Endodermal cell (in vitro differentiated cells): ENCODE data around the gene DPM3. TPM values are rescaled to one million over a fixed set of nuclear protein-coding genes. Genes with fewer than 3 reads are reported as not detected.
A peak's percentile ranks its signal among the peaks of the same experiment; 100 is the strongest.

Source experiments
- DNase-seq: peaks from one replicate; pipeline ENCODE4 v3.0.0-alpha.2; 2017
- H3K27ac ChIP-seq: 2 replicates; pipeline ENCODE4 v1.5.1; 2013; ENCODE audit warnings: mild to moderate bottlenecking, low read depth, low read length, moderate library complexity
- H3K27me3 ChIP-seq: 2 replicates; pipeline ENCODE4 v1.6.1; 2013; ENCODE audit warnings: mild to moderate bottlenecking, low read length, moderate library complexity; ENCODE audit not compliant: insufficient read depth, control insufficient read depth, poor library complexity, severe bottlenecking
- H3K36me3 ChIP-seq: 2 replicates; pipeline ENCODE4 v1.7.0; 2013; ENCODE audit warnings: mild to moderate bottlenecking, low read length, moderate library complexity; ENCODE audit not compliant: control insufficient read depth, insufficient read depth
- H3K4me1 ChIP-seq: one replicate; pipeline ENCODE4 v1.7.0; 2013; ENCODE audit warnings: low read length; ENCODE audit not compliant: control insufficient read depth, insufficient read depth
- H3K4me3 ChIP-seq: 2 replicates; pipeline ENCODE4 v1.5.1; 2013; ENCODE audit warnings: mild to moderate bottlenecking, low read length, moderate library complexity
- H3K9ac ChIP-seq: 2 replicates; pipeline ENCODE4 v1.6.1; 2013; ENCODE audit warnings: mild to moderate bottlenecking, low read length, moderate library complexity; ENCODE audit not compliant: poor library complexity, severe bottlenecking; ENCODE audit errors: extremely low read depth
- H3K9me3 ChIP-seq: 2 replicates; pipeline ENCODE4 v1.6.1; 2013; ENCODE audit warnings: mild to moderate bottlenecking, low read length, moderate library complexity; ENCODE audit not compliant: control insufficient read depth
- H3K27ac Mint-ChIP-seq: 2 replicates; pipeline ENCODE4 v1.8.0; 2020; ENCODE audit warnings: mixed read lengths
- H3K27me3 Mint-ChIP-seq: 2 replicates; pipeline ENCODE4 v1.8.0; 2021; ENCODE audit warnings: mild to moderate bottlenecking, mixed read lengths; ENCODE audit not compliant: insufficient read depth
- H3K36me3 Mint-ChIP-seq: 2 replicates; pipeline ENCODE4 v1.8.0; 2020; ENCODE audit warnings: low read depth, mixed read lengths
- H3K4me1 Mint-ChIP-seq: 2 replicates; pipeline ENCODE4 v1.8.0; 2020; ENCODE audit warnings: mixed read lengths
- H3K4me3 Mint-ChIP-seq: 2 replicates; pipeline ENCODE4 v1.8.0; 2020; ENCODE audit warnings: mild to moderate bottlenecking, moderate library complexity, mixed read lengths
- H3K9me3 Mint-ChIP-seq: 2 replicates; pipeline ENCODE4 v1.8.0; 2020; ENCODE audit warnings: mild to moderate bottlenecking, mixed read lengths
- WGBS, 2 experiments: methylation state at CpG; one replicate each; pipeline versions ENCODE4 v1.1.5 to v1.1.7; 2013; ENCODE audit warnings: missing lambda C conversion rate in 2 of 2, mixed read lengths in 1 of 2; ENCODE audit not compliant: insufficient coverage in 1 of 2, insufficient read length in 1 of 2; 5-methylcytosine and 5-hydroxymethylcytosine counted together
- total RNA-seq, 2 donors: library from RNA; stranded (reverse); fragmentation: NEBNext Ultra II Directional in 1 of 2; extraction: Animal tissue kit (Norgen Biotek cat#: 25700) in 1 of 2; gene quantifications; 2 replicates in 1 of 2; 3 replicates in 1 of 2; pipeline ENCODE4 v1.2.1, GENCODE V29; 2021
- TF ChIP-seq, protein P1 (sequence below): fragments of 200-600 bp; sonication (generic); conservative IDR thresholded peaks from 2 replicates; pipeline ENCODE4 v1.5.0; 2021; ENCODE audit warnings: antibody characterized with exemption, mild to moderate bottlenecking

The DPM3 gene
- total RNA-seq, 2 donors from 2014 or later: 48.8 to 73.4 TPM

GRCh38 chr1:155172732-155173477 is 32.6 kb upstream of the DPM3 start, which contains the start of gene KRTCAP2:
Gene KRTCAP2, minus strand, starts transcription at chr1:155173304. Its CDS starts 80 bp downstream, at chr1:155173224.
- Histone ChIP-seq H3K4me3 (peak within 1 kb of the TSS; percentile 94), H3K27me3 (no peaks in the 10 kb centered on the region), H3K36me3 (peaks cover 25% of the 10 kb centered on the region), H3K4me1 (no peaks in the 10 kb centered on the region), H3K27ac (peak within 1 kb of the TSS; percentile 45), H3K9me3 (no peaks in the 10 kb centered on the region), H3K9ac (peak within 1 kb of the TSS; percentile 81)
- peaks cover 15% of the 10 kb centered on the region for H3K27me3 Mint-ChIP-seq
- peak within 1 kb of the TSS; percentile 96 for H3K27ac Mint-ChIP-seq
- H3K4me3 Mint-ChIP-seq: peak within 1 kb of the TSS; percentile 97
- DNase-seq: peak; percentile 98
- H3K9me3 Mint-ChIP-seq: no peaks in the 10 kb centered on the region
- peaks cover 14% of the 10 kb centered on the region for H3K4me1 Mint-ChIP-seq
- peaks cover 16% of the 10 kb centered on the region for H3K36me3 Mint-ChIP-seq
- WGBS, 2 experiments: 0% methylated on average over 25 to 57 of the region's 57 CpGs
- TF ChIP-seq, protein P1, sequence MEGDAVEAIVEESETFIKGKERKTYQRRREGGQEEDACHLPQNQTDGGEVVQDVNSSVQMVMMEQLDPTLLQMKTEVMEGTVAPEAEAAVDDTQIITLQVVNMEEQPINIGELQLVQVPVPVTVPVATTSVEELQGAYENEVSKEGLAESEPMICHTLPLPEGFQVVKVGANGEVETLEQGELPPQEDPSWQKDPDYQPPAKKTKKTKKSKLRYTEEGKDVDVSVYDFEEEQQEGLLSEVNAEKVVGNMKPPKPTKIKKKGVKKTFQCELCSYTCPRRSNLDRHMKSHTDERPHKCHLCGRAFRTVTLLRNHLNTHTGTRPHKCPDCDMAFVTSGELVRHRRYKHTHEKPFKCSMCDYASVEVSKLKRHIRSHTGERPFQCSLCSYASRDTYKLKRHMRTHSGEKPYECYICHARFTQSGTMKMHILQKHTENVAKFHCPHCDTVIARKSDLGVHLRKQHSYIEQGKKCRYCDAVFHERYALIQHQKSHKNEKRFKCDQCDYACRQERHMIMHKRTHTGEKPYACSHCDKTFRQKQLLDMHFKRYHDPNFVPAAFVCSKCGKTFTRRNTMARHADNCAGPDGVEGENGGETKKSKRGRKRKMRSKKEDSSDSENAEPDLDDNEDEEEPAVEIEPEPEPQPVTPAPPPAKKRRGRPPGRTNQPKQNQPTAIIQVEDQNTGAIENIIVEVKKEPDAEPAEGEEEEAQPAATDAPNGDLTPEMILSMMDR: peak; percentile 94

DNA sequence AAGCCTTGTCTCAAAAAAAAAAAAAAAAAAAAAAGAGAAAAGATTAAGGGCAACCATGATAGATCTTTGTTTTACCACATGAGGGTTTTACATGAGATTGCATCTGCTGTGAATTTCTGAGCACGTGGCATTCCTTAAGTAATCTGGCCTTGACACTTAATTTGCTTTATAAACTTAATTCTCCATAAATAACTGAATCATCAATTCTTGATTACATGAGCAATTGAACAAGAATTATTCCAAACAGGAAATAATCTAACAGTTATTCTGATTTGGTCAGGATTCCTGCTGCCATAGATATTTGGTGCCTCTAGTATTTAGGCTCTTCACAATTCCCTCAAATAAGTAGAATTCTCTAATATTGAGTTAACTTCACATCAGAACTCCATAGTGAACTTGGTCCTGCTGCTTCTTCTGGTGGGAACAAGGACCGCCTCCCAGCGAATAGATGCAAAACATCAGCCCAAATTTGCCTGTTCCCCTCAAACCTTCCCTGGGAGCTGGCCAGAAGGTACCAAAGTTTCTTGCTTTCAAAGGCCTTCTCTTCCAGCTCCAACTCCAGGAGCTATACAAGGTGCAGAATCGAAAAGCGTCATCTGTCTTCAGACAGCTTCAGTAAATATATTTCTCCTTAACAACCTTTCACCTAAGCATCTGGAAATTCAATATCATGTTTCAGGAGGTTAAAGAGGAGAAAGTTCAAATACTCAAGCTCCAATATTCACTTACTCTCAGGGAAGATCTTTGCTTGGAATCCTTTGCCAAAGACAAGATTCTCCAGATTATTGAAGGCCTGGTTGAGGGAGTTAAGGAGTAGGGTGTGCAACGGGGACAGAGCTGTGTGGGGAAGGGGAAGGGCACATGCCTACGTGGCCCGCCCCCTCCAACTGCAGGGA is 31.8 kb upstream of the DPM3 start:
- peaks cover 15% of the 10 kb centered on the region for H3K27me3 Mint-ChIP-seq
- no peaks in the 10 kb centered on the region for H3K9me3 Mint-ChIP-seq
- no peaks in the 10 kb centered on the region for H3K27me3 ChIP-seq
- H3K4me1 ChIP-seq: no peaks in the 10 kb centered on the region
- H3K36me3 ChIP-seq: peaks cover 16% of the 10 kb centered on the region
- no peaks in the 10 kb centered on the region for H3K9me3 ChIP-seq
- peak overlapping the region; percentile 96 for H3K27ac Mint-ChIP-seq
- H3K4me1 Mint-ChIP-seq: peaks cover 17% of the 10 kb centered on the region
- peak; percentile 8 for DNase-seq
- TF ChIP-seq, protein P1: no peak
- peak overlapping the region; percentile 94 for H3K4me3 ChIP-seq
- peaks cover 16% of the 10 kb centered on the region for H3K36me3 Mint-ChIP-seq
- H3K27ac ChIP-seq: no peak overlapping the region
- H3K9ac ChIP-seq: peak overlapping the region; percentile 81
- 52 to 93% methylated on average over 3 to 8 of the region's 8 CpGs for WGBS, 2 experiments
- H3K4me3 Mint-ChIP-seq: peak overlapping the region; percentile 97

DNA sequence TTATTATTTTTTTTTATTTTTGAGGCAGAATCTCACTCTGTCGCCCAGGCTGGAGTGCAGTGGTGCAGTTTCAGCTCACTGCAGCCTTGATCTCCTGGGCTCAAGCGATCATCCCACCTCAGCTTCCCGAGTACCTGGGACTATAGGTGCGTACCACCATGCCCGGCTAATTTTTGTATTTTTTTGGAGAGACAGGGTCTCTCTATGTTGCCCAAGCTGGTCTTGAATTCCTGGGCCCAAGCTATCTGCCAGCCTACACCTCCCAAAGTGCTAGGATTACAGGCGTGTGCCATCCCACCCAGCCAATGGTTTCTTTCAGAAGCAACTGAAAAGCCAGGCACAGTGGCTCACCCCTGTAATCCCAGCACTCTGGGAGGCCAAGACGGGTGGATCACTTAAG is 30.5 kb upstream of the DPM3 start:
- Mint-ChIP-seq H3K4me3 (no peak overlapping the region), H3K4me1 (peaks cover 17% of the 10 kb centered on the region), H3K27me3 (peaks cover 15% of the 10 kb centered on the region), H3K9me3 (no peaks in the 10 kb centered on the region), H3K36me3 (peaks cover 16% of the 10 kb centered on the region), H3K27ac (no peak overlapping the region)
- Histone ChIP-seq H3K9ac (no peak overlapping the region), H3K36me3 (peaks cover 13% of the 10 kb centered on the region), H3K27me3 (no peaks in the 10 kb centered on the region), H3K9me3 (no peaks in the 10 kb centered on the region), H3K4me1 (no peaks in the 10 kb centered on the region), H3K27ac (no peak overlapping the region), H3K4me3 (no peak overlapping the region)
- peak; percentile 5 for DNase-seq
- TF ChIP-seq, protein P1: no peak
- WGBS, 2 experiments: 91 to 95% methylated on average over 7 of the region's 7 CpGs
